ENCODE results near the gene PSD4. TPM values are rescaled to one million over a fixed set of nuclear protein-coding genes. Genes with fewer than 3 reads are reported as not detected.

The PSD4 gene
- polyA plus RNA-seq, 2 of the 4 experiments (the other 2 are of a cell fraction): 5.4 to 21.6 TPM

DNA sequence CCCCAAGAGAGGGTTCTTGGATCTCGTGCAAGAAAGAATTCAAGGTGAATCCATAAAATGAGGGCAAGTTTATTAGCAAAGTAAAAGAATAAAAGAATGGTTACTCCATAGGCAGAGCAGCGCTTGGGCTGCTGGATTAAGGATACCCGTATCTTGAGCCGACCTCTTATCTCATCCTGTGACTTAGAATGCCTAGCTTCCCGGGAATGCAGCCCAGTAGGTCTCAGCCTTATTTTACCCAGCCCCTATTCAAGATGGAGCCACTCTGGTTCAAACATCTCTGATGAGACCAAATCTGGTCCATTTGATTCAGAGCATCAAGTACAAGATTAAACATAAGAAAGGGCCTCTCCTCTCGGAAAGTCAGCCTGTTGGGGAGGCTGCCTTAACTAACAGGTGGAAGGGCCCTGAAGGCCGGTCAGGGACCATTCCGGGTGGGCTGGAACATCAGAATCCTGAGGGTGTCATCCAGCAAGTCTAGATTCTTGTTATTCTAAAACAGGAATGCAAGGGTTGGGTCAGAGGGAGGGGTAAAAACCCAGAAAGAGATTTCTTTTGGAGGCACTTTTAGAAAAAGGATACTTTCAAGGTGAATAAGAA is 5.8 kb downstream of the PSD4 start:
- WGBS (ENCODE audit: missing lambda C conversion rate): 84% methylated on average over 8 of the region's 8 CpGs
- no peak for FAIRE-seq
- CTCF ChIA-PET: interaction anchor here (0.8 to 5.1 kb wide), 3 partner anchors 13 to 211 kb away, joined by 3 to 39 read pairs (median 3); no protein-coding TSS in a partner anchor

DNA sequence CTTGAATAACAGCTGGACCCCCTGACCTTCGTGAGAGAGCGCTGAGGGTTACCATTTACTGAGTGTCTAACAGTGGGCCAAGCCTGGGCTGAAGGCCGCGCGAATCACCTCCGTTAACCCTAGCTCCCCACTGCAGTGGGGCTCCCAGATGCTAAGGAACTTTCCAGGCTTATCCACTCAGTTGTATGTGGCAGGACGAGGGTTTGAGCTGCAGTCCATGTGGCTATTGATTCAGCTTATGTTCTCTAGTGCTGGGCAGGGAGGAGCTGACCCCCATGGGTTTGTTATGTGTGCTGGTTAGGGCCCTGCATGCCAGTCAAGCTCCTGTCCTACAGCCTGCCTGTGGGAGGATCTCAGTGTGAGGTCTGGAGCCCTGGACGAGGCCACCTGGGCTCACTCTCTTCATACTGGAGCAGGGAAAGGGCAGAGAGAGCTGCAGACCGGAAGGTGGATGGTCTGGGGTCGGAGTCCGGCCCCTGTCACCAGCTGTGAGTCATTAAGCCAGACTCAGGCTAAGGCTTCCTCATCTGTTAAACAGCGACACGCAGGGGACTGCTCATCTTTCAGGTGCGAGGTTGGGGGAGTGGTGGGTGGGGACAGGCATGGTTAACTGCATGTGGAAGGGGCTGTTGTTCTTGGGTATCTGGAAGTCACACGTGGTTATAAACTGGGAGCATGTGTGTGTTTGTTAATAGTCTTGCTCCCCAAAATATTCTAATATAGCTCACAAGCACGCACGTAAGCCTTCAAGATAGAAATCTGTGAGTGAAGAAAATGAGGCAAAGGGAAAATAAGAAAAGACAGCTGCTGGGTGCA is 6.6 kb downstream of the PSD4 start:
- ATAC-seq: no peak
- no peak for FAIRE-seq
- 67% methylated on average over 15 of the region's 17 CpGs for WGBS (ENCODE audit: missing lambda C conversion rate)

More for the DNA sequence above, 5.8 kb downstream of the PSD4 start:
- ATAC-seq (no peak), DNase-seq (ENCODE audit: low read depth in 1 of 2, low spot score in 1 of 2) (no peak)
- Histone ChIP-seq H3K9me3 (no peaks in the 10 kb centered on the region), H3K4me3 (no peak overlapping the region), H3K4me1 (no peaks in the 10 kb centered on the region), H3K27ac (no peak overlapping the region), H3K4me2 (no peak overlapping the region)
- TF ChIP-seq SREBF2 (IDR thresholded peaks at IDR 0.05) (no peak), FOXS1 (CRISPR knock-in tag; IDR thresholded peaks at IDR 0.05) (no peak), RNF2 (IDR thresholded peaks at IDR 0.05; ENCODE audit: borderline replicate concordance, low read depth) (no peak)
- POLR2A ChIA-PET: no interaction called here

DNA sequence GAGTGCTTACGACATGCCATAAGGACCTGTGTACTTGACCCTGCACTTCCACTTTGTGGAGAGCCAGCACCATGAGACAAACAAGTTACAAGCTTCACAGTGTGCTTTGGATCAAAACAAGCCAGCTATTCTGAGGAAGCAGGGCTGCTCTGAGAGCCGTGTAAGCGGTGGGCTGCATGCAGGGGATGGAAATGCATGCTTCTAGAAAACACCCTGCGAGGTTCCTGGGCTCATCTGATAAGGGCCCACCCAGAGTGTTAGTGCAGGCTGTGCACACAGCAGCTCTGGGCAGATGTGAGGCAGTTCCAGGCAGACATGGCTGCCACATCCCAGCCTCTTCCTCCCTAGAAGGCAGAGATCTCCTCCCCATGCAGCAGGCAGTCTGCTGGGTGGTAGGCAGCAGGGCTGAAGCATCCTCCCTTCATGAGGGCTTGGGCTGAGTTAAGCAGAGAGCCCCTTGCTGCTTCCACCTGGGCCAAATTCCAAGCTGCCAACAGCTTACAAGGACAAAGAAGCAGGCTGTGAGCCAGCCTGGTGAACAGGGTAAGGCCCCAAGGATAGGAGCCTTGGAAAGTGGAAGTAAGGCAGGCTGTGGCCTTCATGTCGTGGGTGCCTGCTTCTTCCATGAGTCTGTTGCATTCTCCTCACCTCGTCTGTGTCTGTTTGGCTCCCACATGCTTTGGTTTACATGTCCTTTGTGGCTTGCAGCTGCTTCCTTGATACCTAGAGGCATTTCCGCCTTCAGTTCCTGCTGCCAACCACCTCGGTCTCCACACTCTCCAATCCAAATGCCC is 7.7 kb downstream of the PSD4 start:
- TF ChIP-seq HOXA7 (CRISPR knock-in tag; IDR thresholded peaks at IDR 0.05) (no peak), MYC (IDR thresholded peaks at IDR 0.05; ENCODE audit: borderline replicate concordance, low read length) (no peak), CHD2 (IDR thresholded peaks at IDR 0.05; ENCODE audit: low read length, partially characterized antibody) (no peak), CEBPB (IDR thresholded peaks at IDR 0.05) (no peak), RCOR1 (IDR thresholded peaks at IDR 0.05; ENCODE audit: low read depth, low read length) (no peak)
- POLR2A ChIA-PET: no interaction called here
- WGBS (ENCODE audit: missing lambda C conversion rate): 77% methylated on average over 8 of the region's 8 CpGs
- CTCF ChIA-PET: interaction anchor here (0.7 to 5.1 kb wide), 8 partner anchors 11 to 59 kb away, joined by 3 to 39 read pairs (median 4); no protein-coding TSS in a partner anchor
- ATAC-seq (peak in 1 of 2 experiments; percentile 14; a peak in 2 of 6 replicates), FAIRE-seq (no peak), DNase-seq (ENCODE audit: low read depth in 1 of 2, low spot score in 1 of 2) (no peak)
- H3K9me3 ChIP-seq: no peaks in the 10 kb centered on the region
- H3K27ac ChIP-seq: no peak overlapping the region
- no peak overlapping the region for H3K4me2 ChIP-seq
- no peak overlapping the region for H3K4me3 ChIP-seq
- no peaks in the 10 kb centered on the region for H3K4me1 ChIP-seq

More for the DNA sequence above, 6.6 kb downstream of the PSD4 start:
- ChIA-PET POLR2A (no interaction called here), CTCF (interaction anchor here (0.7 to 5.1 kb wide), 8 partner anchors 12 to 210 kb away, joined by 3 to 39 read pairs (median 4); no protein-coding TSS in a partner anchor)
- Histone ChIP-seq H3K4me2 (no peak overlapping the region), H3K27ac (no peak overlapping the region), H3K9me3 (no peaks in the 10 kb centered on the region), H3K4me3 (no peak overlapping the region), H3K4me1 (no peaks in the 10 kb centered on the region)
- no peak for DNase-seq (ENCODE audit: low read depth in 1 of 2, low spot score in 1 of 2)
- TF ChIP-seq TFCP2L1 (CRISPR knock-in tag; IDR thresholded peaks at IDR 0.05) (no peak), ZNF302 (CRISPR knock-in tag; IDR thresholded peaks at IDR 0.05) (no peak), TP53 (CRISPR knock-in tag; IDR thresholded peaks at IDR 0.05) (no peak), KDM5A (IDR thresholded peaks at IDR 0.05) (no peak), SMC3 (IDR thresholded peaks at IDR 0.05) (no peak), CEBPB (IDR thresholded peaks at IDR 0.05) (no peak), ZC3H11A (IDR thresholded peaks at IDR 0.05) (no peak), BHLHE40 (IDR thresholded peaks at IDR 0.05; ENCODE audit: low read depth, low read length) (no peak), MYC (IDR thresholded peaks at IDR 0.05; ENCODE audit: borderline replicate concordance, low read length) (no peak), KDM1A (IDR thresholded peaks at IDR 0.05; ENCODE audit: low read depth) (no peak), RFX5 (IDR thresholded peaks at IDR 0.05) (no peak), HOXA7 (CRISPR knock-in tag; IDR thresholded peaks at IDR 0.05) (no peak), MAZ (IDR thresholded peaks at IDR 0.05; ENCODE audit: borderline replicate concordance, low read depth, low read length) (no peak), NFE2L2 (conservative IDR thresholded peaks at IDR 0.05; ENCODE audit: low read length) (no peak), GATA3 (IDR thresholded peaks at IDR 0.05; ENCODE audit: borderline replicate concordance) (no peak)
- TF ChIP-seq, protein P1, sequence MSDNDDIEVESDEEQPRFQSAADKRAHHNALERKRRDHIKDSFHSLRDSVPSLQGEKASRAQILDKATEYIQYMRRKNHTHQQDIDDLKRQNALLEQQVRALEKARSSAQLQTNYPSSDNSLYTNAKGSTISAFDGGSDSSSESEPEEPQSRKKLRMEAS (IDR thresholded peaks at IDR 0.05): no peak
- TF ChIP-seq, protein P2, sequence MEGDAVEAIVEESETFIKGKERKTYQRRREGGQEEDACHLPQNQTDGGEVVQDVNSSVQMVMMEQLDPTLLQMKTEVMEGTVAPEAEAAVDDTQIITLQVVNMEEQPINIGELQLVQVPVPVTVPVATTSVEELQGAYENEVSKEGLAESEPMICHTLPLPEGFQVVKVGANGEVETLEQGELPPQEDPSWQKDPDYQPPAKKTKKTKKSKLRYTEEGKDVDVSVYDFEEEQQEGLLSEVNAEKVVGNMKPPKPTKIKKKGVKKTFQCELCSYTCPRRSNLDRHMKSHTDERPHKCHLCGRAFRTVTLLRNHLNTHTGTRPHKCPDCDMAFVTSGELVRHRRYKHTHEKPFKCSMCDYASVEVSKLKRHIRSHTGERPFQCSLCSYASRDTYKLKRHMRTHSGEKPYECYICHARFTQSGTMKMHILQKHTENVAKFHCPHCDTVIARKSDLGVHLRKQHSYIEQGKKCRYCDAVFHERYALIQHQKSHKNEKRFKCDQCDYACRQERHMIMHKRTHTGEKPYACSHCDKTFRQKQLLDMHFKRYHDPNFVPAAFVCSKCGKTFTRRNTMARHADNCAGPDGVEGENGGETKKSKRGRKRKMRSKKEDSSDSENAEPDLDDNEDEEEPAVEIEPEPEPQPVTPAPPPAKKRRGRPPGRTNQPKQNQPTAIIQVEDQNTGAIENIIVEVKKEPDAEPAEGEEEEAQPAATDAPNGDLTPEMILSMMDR (IDR thresholded peaks at IDR 0.05): no peak

Data from A549 (cell line).